Keratinocyte (primary cell): ENCODE measurements around the gene CREB5.

Experiments
- CTCF ChIP-seq, 3 experiments: IDR thresholded peaks in 1 of 3; conservative IDR thresholded peaks in 1 of 3; optimal IDR thresholded peaks in 1 of 3; 2 replicates in 2 of 3; 3 replicates in 1 of 3; pipeline versions ENCODE3 to v1.5.1; 2011; ENCODE audit warnings: low read length in 3 of 3, mild to moderate bottlenecking in 3 of 3, moderate library complexity in 2 of 3, control low read depth in 1 of 3, inconsistent platforms in 1 of 3; ENCODE audit not compliant: insufficient read depth in 2 of 3; ENCODE audit errors: extremely low read depth in 1 of 3
- EZH2 ChIP-seq: IDR thresholded peaks from one replicate; pipeline ENCODE4 v1.6.1; 2012; ENCODE audit warnings: inconsistent platforms, mild to moderate bottlenecking, low read length, moderate library complexity

- TF ChIP-seq CTCF (optimal IDR thresholded peaks at IDR 0.05 in 1 of 3, IDR thresholded peaks at IDR 0.05 in 1 of 3, conservative IDR thresholded peaks at IDR 0.05 in 1 of 3; ENCODE audit: extremely low read depth in 1 of 3, insufficient read depth in 2 of 3, low read length in 3 of 3) (no peak), EZH2 (no peak)
Observed at GRCh38 chr7:28792858-28793257, 380.5 kb downstream of the CREB5 start.
